ENCODE data around the gene SMYD1. TPM values are rescaled to one million over a fixed set of nuclear protein-coding genes. Genes with fewer than 3 reads are reported as not detected.

Gene SMYD1
- total RNA-seq, 1 donor from 2014 or later, result not detected

DNA sequence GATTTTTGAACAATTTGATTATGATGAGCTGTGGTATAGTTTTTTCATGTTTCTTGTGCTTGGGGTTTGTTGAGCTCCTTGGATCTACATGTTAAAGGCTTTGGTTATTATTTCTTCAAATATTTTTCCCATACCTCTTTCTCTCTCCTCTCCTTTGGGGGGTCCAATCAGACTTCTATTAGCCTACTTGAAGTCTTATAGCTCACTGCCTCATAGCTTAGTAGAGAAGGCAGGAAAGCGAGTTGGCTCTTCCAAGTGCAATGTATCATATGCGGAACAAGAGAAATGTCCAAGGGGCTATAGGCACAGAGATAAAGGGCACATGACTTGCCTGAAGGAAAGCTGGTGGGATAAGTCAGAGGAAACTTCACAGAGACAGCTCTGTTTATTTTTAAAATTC lies 74.3 kb downstream of the SMYD1 start:
- no peak for DNase-seq (ENCODE audit: low read depth in 2 of 2)

DNA sequence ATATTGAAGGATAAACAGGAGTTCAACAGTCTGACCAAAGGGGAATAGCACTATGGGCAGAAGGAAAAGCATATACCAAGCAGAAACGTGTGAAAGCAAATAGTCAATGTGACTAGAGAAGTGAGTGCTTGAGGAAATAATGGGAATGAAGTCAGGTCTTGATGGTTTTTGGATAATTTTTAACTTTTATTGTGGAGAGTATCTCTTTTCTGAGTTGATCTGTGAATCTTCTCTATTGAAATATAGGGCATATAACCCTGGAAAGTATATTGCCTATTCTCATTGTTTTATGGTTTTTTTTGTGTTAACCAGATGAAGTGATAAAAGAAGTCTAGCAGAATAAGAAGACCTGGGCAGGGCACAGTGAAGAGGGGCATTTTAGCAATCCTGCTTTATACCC lies 76.6 kb downstream of the SMYD1 start:
- DNase-seq (ENCODE audit: low read depth in 2 of 2), result no peak

DNA sequence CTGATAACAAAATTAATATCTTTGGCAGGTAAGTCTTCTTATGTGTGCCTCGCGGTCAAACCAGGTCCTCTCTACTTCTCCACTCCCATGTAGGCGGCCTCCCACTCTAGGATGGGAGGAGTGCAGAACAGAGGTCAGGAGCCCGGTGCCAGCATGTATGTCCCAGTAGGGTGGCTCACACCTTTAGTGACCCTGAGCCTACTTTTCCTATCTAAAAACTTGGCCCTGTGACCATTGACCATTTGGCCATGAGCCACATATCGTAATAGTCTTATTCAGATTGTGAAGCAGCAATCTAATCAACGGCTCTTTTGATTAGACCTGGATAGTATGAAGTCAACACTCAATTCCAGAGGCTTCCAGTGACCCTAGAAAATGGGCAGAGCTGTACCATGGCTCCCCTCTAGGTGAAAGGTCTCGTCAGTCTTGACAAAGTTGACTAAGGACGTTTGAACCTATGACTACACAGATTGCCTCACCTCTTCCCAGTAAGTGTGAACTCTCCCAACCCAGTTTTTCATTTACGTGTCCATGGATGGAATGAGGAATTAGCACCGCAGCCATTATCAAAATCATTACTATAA lies 77.4 kb downstream of the SMYD1 start:
- DNase-seq (ENCODE audit: low read depth in 2 of 2), result no peak

DNA sequence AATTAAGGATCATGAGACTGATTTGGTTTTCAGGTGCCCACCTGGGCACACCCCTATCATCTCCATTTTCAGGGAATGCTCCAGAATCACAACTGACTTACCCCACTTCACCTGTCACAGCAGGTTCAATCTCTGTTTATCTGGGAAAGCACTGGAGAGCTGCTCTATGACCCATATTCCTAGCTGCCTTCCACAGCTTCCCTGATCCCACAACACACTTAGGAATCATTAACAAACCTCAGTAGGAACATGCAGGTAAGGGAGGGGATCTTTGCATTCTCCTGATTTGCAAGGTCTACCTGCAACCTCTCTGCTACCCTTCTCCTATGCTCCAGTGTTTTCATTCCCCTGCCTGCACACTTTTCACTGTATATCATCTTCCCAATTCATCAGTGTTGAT lies 79.0 kb downstream of the SMYD1 start:
- DNase-seq (ENCODE audit: low read depth in 2 of 2), result no peak

DNA sequence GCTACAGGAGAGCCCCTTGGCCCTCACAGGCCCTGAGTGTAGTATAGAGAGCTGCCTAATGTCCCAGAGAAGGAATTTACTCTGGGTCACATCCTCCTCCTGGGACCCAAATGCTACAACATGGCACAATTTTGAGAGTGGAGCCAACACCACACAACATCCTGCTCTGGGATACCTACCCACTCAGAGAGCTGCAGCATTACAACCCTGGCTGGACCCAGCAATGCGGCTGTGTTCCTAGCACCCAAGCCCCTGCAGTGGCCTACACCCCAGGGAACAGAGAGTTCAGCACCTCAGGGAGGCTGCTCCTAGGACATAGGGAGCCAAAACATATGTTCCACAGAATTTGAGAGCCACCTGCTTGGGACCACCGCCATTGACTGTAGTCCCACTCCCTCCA lies 79.5 kb downstream of the SMYD1 start:
- DNase-seq (ENCODE audit: low read depth in 2 of 2), result no peak

DNA sequence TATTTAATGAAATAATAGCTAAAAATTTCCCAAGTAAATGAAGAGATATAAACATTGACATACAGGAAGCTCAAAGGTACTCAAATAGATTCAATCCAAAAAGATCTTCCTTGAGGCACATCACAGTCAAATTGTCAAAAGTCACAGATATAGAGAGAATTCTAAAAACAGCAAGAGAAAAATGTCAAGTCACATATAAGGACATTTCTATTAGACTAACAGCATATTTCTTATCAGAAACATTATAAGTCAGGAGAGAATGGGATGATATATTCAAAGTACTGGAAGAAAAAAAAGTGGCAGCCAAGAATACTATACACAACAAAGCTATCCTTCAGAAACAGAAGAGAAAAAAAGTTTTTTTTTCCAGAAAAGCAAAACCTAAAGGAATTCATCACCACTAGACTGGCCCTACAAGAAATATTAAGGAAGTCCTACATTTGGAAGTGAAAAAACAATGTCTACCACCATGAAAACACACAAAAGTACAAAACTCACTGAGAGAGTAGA lies 81.4 kb downstream of the SMYD1 start:
- no peak for DNase-seq (ENCODE audit: low read depth in 2 of 2)

DNA sequence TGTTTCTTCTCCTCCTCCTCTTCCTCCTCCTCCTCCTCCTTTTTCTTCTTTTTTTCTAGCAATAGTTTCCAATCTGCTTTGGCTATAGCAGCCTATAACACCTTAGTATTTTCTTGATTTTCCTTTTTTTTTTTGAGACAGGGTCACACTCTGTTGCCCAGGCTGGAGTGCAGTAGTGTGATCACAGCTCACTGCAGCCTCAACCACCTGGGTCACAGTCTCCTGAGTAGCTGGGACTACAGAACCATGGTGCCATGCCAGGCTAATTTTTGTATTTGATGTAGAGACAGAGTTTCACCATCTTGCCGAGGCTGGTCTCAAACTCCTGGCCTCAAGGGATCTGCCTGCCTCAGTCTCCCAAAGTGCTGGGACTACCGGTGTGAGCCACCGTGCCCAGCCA lies 91.9 kb downstream of the SMYD1 start:
- DNase-seq (ENCODE audit: low read depth in 2 of 2), result no peak

DNA sequence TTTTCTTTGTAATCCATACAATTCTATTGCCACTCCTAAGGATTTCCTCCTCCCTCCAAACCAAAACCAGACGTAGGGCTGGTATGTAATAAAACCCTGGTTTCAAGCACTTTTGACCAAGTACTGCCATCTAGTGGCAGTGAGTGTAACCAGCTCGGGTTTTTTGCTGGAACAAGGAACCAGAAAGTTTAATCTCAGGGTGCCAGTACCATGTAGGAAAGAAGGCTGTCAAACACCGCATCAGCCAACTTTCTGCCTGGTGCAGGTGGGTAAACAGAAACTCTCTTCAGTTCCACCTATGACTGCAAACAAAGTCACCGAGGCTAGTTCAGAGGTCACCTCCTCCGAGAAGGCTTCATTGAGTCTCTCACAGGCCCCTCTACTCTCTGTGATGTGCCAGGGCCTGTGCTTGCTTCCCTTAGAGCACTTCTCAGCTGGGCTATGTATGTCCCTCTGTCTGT lies 92.4 kb downstream of the SMYD1 start:
- peak; percentile 65 to 70 for DNase-seq (ENCODE audit: low read depth in 2 of 2)

DNA sequence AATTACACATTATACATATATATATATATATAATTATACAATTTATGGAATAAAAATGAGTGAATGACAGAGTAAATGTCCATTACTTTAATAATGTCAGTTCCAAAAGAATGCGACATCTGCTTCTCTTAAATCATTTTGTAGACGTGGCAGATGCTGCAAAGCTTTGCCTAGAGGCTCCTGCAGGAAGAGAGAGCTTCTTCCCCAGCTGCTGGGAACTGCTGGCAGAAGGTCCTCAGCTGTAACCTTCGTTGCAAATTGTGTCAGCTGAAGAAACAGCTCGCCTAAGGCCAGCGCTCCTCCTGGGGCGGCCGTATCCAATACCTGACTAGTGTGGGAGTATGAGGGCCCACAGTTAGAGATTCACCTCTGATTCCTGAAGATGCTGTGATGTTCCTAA lies 92.9 kb downstream of the SMYD1 start:
- DNase-seq (ENCODE audit: low read depth in 2 of 2), result no peak

DNA sequence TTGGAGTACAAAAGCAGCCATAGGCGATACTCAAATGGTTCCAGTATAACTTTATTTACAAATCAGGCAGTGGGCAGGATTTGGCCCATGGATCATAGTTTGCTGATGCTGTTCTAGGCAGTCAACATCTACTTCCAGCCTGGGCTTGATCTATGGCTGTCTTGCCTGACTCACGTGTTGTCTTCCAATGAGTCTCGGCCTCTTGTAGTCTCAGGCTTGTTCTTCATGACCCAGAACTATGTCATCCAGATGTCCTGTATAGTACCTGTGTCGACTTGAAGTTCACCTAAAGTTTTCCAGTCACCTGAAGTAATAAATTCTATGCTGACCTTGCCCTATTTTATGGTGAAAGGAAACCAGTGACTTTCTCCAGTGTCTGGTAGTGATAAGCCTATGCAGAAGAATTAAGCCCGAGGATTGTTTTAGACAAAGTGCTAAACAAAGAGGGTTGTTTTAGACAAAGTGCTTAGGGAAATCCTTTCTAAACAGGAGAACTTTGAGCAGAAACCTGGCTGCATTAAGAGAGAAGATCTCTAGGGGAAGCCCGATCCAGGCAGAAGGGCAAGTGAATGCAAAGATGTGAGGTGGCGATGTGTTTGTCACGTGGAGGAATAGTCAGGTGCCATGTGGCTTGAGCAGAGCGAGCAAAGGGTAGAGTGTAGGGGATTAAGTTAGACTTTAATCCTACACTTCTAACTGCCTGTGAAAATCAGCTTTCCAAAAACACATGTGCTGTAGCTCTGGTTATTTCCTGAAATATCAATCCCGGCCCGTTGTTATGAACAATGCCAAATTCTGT lies 94.0 kb downstream of the SMYD1 start:
- no peak for DNase-seq (ENCODE audit: low read depth in 2 of 2)

Other genes with a start within 250 kb of the SMYD1 start
- gene RGPD2, start 242.0 kb upstream of the SMYD1 start, total RNA-seq, result 0.65 and 4.4 TPM in 2 replicates
- 70.8 and 139 TPM in 2 replicates for gene RNU2-63P, start 51.3 kb upstream of the SMYD1 start, total RNA-seq
- gene KRCC1, start 12.0 kb upstream of the SMYD1 start, total RNA-seq, result 12.6 and 14.5 TPM in 2 replicates
- not detected in 2 replicates for gene FABP1, start 60.2 kb downstream of the SMYD1 start, total RNA-seq
- gene THNSL2, start 102.5 kb downstream of the SMYD1 start, total RNA-seq, result under 0.01 TPM in 1 of 2 replicates, not detected in the other